Astrocyte of the cerebellum (primary cell): ENCODE data around the gene MAPT.

Experiments used
- DNase-seq: peaks from one replicate; pipeline ENCODE4 v3.0.0-alpha.2; 2011; ENCODE audit warnings: low read depth
- H3K4me3 ChIP-seq: 2 replicates; pipeline ENCODE4 v1.5.1; 2011; ENCODE audit warnings: mild to moderate bottlenecking, low read depth, low read length, moderate library complexity
- in situ Hi-C: cut with HindIII; loops from 2 replicates; pipeline ENCODE4 v1.10.0; 2017; ENCODE audit warnings: low sequenced_read_pairs
- TF ChIP-seq, protein P1 (sequence below): IDR thresholded peaks from 2 replicates; pipeline ENCODE4 v1.5.1; 2012; ENCODE audit warnings: low read length, low read depth, moderate library complexity, mild to moderate bottlenecking; ENCODE audit errors: missing control alignments

The MAPT gene

GRCh38 chr17:45905814-45906213, 11.5 kb downstream of the MAPT start:
- in situ Hi-C loops: no loop called here
- DNase-seq: no peak
- TF ChIP-seq, protein P1, sequence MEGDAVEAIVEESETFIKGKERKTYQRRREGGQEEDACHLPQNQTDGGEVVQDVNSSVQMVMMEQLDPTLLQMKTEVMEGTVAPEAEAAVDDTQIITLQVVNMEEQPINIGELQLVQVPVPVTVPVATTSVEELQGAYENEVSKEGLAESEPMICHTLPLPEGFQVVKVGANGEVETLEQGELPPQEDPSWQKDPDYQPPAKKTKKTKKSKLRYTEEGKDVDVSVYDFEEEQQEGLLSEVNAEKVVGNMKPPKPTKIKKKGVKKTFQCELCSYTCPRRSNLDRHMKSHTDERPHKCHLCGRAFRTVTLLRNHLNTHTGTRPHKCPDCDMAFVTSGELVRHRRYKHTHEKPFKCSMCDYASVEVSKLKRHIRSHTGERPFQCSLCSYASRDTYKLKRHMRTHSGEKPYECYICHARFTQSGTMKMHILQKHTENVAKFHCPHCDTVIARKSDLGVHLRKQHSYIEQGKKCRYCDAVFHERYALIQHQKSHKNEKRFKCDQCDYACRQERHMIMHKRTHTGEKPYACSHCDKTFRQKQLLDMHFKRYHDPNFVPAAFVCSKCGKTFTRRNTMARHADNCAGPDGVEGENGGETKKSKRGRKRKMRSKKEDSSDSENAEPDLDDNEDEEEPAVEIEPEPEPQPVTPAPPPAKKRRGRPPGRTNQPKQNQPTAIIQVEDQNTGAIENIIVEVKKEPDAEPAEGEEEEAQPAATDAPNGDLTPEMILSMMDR: no peak
- H3K4me3 ChIP-seq: no peak overlapping the region

DNA sequence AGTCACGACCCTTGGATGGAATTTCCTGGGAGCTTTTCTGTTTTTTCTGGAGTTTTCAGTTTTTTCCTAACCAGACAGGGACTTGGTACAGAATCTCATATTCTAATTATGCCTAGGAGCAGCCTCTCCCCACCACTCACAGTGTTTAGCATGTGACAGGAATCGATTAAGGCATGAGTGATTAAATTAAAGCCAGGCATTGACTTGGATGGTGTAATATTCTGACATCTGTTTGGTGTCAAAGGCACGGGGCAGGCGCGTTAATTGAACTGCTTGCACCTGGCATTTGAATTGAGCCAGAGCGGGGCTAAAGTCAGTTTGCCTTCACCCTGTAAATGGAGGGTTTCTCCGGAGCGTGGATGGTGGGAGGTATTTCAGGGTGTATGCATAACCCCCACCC, 11.9 kb downstream of the MAPT start:
- H3K4me3 ChIP-seq: no peak overlapping the region
- no peak for DNase-seq
- in situ Hi-C loops: no loop called here
- TF ChIP-seq, protein P1: no peak

DNA sequence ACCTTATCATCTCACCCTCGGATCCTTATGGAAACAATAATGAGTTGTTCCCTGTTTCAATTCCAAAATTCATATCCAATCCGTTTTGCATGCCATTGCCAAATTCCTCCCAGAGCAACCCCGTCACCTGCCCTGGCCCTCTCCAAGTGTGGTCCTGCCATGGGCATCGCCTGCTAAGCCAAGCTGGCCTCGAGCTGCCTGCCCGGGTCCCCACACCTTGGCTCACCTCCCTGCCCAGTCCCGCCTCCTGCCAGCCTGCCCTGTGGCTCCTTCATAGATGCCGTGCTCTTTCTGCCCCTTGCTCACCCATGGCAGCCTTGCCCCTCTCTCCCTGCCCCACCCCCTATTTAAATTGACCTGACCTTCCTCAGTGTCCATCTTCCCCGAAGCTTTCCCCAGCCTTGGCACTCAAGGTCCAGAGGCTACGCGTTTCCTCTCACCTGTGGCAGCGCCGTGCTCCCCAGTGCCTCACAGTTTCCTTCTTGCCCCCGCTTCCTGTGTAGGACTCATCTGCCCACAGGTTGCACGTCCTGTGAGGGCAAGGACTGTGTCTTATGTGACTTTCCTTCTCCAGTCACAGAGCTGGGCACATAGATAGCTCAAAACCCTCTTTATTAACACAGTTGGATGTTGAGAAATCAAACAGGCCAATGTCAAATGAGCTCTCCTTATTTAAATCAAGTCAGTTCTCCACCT, 12.7 kb downstream of the MAPT start:
- no peak for DNase-seq
- TF ChIP-seq, protein P1: no peak
- in situ Hi-C loops: no loop called here
- no peak overlapping the region for H3K4me3 ChIP-seq

DNA sequence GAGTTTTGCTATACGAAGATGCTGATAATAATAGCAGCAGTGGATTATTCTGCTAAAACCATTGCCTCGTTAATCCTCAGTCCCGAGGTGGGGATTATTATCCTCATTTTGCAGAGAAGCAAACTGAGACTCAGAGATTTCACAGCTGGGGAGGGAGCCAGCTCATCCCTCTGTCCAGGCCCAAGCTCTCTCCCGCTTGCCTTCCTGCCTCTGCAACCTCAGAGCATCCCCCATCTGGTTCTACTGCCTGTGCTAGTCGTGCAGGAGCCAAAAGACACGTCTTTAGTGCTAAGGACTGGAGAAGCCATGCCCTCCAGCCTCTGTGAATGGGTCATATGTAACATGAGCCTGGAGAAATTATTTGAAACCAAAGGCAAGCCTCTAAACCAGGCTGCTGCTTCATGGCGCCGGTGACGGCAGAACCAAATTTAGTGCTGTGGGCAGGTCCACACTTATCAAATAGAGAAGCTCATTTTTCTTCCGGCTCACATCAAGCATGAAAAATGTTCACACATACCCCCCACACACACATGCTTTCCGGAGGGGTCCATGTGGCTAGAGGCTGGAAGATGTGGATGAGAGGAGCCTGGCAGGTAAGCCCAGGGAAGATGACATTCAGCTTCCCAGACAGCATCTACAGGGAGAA, 13.5 kb downstream of the MAPT start:
- TF ChIP-seq, protein P1: no peak
- no peak overlapping the region for H3K4me3 ChIP-seq
- no peak for DNase-seq
- in situ Hi-C loops: no loop called here

- H3K4me3 ChIP-seq: no peak overlapping the region
- no peak for DNase-seq
- TF ChIP-seq, protein P1: no peak
- in situ Hi-C loops: no loop called here
Observed at GRCh38 chr17:45908460-45908859, 14.1 kb downstream of the MAPT start.

DNA sequence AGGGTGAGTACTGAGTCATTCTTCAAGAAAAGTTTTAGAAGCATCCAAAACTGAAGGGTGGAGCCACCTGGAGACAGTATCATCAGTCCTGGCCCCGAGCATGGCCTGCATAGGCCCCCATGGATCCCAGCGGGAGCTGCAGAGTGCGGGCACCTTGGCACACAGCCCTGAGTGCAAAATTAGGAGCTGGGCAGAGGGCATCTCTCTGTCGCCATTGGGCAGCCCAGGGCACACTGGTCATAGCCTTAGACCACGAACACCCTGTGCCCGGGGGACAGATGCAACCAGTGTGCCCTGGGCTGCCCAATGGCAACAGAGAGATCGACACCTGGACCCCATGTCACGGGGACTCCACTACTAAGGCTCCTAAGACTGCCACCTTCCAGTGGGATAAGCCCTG, 14.6 kb downstream of the MAPT start:
- no peak overlapping the region for H3K4me3 ChIP-seq
- in situ Hi-C loops: no loop called here
- TF ChIP-seq, protein P1: no peak
- DNase-seq: no peak
